HUES48 (cell line): ENCODE data around the gene ADIG.

Source experiments
- H3K27ac ChIP-seq: one replicate; pipeline ENCODE4 v1.7.0; 2013; ENCODE audit warnings: low read depth, low read length, inconsistent platforms
- H3K27me3 ChIP-seq: 2 replicates; pipeline ENCODE4 v1.6.1; 2013; ENCODE audit warnings: mild to moderate bottlenecking, low read length; ENCODE audit not compliant: control insufficient read depth, insufficient read depth
- H3K36me3 ChIP-seq: 2 replicates; pipeline ENCODE4 v1.6.1; 2013; ENCODE audit warnings: low read length; ENCODE audit not compliant: control insufficient read depth, insufficient read depth
- H3K4me1 ChIP-seq: 2 replicates; pipeline ENCODE4 v1.6.1; 2013; ENCODE audit warnings: mild to moderate bottlenecking, low read length; ENCODE audit not compliant: control insufficient read depth, insufficient read depth
- H3K4me3 ChIP-seq: 2 replicates; pipeline ENCODE4 v1.5.1; 2013; ENCODE audit warnings: mild to moderate bottlenecking, low read depth, low read length
- H3K9ac ChIP-seq: 2 replicates; pipeline ENCODE4 v1.6.1; 2013; ENCODE audit warnings: mild to moderate bottlenecking, low read depth, low read length, moderate library complexity
- H3K9me3 ChIP-seq: 2 replicates; pipeline ENCODE4 v1.6.1; 2013; ENCODE audit warnings: low read length; ENCODE audit not compliant: control insufficient read depth, insufficient read depth

Gene ADIG

DNA sequence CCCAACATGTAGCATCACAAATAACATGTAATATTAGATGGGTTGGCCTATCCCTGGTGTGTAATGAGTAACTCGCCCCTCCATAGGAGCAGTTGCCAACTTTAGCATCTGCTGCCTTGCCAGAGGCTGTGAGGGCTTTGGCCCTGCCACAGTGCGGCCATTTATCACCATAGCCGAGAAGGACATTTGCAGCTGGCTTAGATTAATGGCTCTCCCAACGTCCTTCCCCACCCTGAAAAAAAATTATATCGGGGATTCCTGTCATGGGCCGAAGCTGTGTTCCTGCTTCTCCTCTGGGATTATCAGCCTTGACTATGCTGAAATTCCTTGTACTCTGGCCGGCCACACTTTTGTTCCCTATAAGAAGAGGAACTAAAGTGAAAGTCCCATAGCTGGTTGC lies 7.6 kb upstream of the ADIG start:
- H3K4me3 ChIP-seq: no peak overlapping the region
- H3K9me3 ChIP-seq: no peaks in the 10 kb centered on the region
- H3K27me3 ChIP-seq: no peaks in the 10 kb centered on the region
- peaks cover 63% of the 10 kb centered on the region for H3K36me3 ChIP-seq
- H3K27ac ChIP-seq: no peak overlapping the region
- no peak overlapping the region for H3K9ac ChIP-seq
- H3K4me1 ChIP-seq: no peaks in the 10 kb centered on the region

DNA sequence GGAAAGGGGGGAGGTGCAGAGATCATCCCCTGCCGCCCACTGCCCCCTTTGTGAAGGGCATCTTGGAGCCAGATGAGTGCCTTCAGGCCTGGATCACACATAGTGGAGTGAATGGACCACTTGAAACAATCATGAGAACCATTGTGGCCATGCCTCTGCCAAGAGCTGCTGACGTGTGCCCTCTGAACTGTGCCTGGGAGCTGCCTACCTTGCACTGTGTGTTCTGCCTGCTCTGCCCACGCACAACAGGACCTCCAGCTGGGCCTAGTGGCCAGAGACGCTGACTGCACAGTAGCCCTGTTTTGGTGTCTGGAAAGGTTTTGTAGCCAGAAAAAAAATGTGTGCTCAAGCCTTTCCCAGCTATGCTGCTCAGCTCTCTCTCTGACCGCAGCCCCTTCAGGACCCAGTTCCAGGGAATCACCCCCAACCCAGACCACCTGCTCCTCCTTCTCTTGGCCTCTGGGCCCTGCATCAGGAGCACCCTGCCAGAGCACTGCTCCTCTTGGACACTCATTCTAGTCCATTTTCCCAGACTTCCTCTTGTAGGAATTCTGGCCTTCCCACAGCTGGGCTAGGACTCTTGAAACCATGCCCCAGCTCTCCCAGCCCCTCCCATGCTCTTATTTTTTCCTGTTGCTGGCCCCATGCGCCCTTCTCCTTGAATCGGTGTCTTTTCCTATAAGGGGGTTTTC lies 1.6 kb upstream of the ADIG start:
- Histone ChIP-seq H3K27ac (no peak overlapping the region), H3K27me3 (no peaks in the 10 kb centered on the region)

DNA sequence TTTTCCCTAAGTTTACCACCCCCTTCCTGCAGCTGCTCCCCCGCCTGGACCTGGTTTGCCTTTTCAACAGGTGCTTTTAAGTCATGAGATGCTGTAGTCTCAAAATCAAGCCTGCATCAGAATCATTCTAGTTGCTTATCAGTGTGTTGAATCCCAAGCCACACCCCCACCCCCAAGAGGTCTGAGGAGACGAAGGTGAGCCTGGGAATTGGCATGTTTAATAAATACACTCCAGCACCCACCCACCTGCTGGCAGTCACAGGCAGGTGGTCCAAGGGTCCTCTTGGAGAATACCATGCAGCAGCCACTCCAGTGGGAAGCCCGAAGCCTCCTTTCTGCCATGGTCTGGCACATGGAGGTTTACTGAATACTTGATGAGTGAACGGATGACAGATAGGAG lies 1.1 kb upstream of the ADIG start:
- Histone ChIP-seq H3K4me1 (no peaks in the 10 kb centered on the region; the same call in 1 of the 2 replicates), H3K27me3 (no peaks in the 10 kb centered on the region), H3K9ac (no peak overlapping the region), H3K27ac (no peak overlapping the region), H3K4me3 (no peak overlapping the region), H3K36me3 (peaks cover 16% of the 10 kb centered on the region), H3K9me3 (no peaks in the 10 kb centered on the region)

More for the DNA sequence above, 1.6 kb upstream of the ADIG start:
- Histone ChIP-seq H3K36me3 (peaks cover 22% of the 10 kb centered on the region), H3K4me3 (no peak overlapping the region), H3K9ac (no peak overlapping the region), H3K9me3 (no peaks in the 10 kb centered on the region), H3K4me1 (no peaks in the 10 kb centered on the region; the same call in 1 of the 2 replicates)

DNA sequence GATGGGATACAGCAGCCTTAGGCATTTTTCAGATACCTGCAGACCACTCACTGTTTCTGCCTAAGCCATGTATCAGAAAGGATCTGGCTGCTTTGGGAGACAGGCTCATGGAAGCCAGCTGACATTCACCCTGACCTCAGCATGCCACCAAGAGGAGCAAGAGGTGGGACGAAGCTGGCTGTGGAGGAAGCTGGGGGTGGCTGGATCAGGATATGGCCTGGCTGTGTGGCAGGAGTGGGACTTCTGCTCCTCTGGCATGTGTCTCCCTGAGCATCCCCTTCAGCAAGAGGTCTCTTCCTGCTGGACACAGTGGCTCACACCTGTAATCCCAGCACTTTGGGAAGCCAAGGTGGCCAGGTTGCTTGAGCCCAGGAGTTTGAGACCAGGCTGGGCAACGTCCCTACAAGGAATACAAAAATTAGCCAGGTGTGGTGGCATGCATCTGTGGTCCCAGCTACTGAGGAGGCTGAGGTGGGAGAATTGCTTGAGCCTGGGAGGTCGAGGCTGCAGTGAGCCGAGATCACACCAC lies 897 bp downstream of the ADIG start:
- Histone ChIP-seq H3K4me1 (no peaks in the 10 kb centered on the region; the same call in 1 of the 2 replicates), H3K9me3 (no peaks in the 10 kb centered on the region), H3K4me3 (no peak overlapping the region), H3K27me3 (no peaks in the 10 kb centered on the region), H3K36me3 (no peaks in the 10 kb centered on the region), H3K27ac (no peak overlapping the region), H3K9ac (no peak overlapping the region)

DNA sequence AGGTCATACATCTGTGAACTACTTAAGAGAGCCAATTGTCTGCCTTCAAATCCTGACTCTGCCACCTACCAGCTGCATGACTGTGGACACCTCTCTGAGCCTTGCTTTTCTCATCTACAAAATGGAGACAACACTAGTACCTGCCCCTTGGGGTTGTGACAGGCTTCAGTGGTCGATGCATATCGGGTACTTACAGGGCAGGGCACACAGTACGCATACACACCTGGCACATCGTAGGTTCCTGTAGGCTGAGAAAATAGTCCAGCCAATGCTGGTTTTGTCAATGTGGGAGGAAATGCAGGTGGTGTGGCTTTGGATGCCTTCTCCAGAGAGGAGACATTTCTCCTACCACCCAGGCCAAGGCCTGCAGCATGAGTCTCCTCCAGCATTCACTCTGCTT lies 2.3 kb downstream of the ADIG start:
- no peak overlapping the region for H3K27ac ChIP-seq
- H3K36me3 ChIP-seq: no peaks in the 10 kb centered on the region
- no peaks in the 10 kb centered on the region; the same call in 1 of the 2 replicates for H3K4me1 ChIP-seq
- H3K4me3 ChIP-seq: no peak overlapping the region
- no peaks in the 10 kb centered on the region for H3K9me3 ChIP-seq
- no peak overlapping the region for H3K9ac ChIP-seq
- H3K27me3 ChIP-seq: no peaks in the 10 kb centered on the region

DNA sequence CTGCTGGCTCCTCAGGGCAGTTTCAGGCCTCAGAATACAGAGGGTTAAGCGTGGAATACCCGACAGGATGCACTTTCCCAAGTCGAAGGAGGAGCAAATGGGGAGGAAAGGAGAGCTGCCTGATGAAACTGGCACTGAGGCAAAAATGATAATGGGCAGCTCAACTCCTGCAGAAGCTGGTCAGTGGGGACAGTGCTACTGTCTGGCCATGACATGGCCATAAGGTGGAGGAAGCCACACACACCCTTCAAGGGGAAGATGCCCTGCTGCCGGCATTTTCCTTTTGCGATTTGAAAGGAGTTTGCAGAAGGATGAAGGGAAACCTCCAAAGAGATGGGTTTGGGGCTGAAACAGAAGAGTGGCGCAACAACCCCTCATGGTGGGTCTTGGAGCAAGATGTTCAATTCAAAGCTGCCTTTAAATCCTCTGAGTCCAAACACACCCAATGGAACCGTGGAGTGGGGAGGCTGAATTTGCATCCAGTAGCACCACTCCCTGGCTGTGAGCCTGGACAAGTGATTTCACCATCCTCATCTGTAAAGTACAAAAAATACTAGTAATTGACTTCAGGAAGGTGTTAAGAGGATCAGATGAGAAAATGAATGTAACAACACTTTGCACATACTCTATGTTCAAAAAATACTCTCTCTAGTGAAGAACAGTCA lies 3.2 kb downstream of the ADIG start:
- Histone ChIP-seq H3K4me3 (no peak overlapping the region), H3K27me3 (no peaks in the 10 kb centered on the region), H3K9ac (no peak overlapping the region), H3K9me3 (no peaks in the 10 kb centered on the region), H3K36me3 (no peaks in the 10 kb centered on the region), H3K4me1 (no peaks in the 10 kb centered on the region; the same call in 1 of the 2 replicates), H3K27ac (no peak overlapping the region)

DNA sequence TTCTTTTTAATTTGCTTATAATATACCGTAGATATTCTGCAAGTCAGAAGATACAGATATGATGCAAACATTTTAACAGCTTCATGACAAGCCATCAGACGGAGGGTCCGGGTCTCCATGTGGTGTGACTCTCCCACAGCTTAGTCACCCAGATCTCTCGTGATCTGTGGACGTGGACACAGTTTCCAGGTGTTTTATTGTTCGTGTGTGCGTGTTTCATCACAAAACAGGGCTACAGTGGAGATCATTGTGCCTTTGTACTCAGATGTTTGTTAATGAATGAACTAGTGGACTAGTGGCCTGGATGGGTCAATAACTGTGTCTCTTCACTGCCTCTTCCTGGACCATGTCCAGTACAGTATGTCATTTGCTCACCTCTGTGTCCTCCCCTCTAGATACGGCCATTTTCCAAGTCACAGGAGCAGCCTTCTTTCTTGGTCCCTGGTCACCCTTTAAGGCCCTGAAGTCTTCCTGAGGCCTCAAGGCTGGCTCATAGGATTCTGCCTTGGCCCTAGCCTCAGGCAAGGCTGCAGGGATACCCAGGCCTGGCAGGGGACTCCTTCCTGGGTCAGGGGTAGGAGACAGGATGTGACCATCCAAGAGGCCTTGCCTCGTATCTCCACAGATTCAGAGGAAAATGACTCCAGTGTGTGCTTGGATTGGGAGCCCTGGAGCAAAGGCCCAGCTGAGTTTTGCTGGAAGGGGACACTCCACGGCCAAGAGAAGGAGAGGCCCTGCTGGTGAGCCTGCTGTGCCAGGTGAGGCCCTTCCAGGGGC lies 4.6 kb downstream of the ADIG start:
- Histone ChIP-seq H3K9ac (no peak overlapping the region), H3K36me3 (no peaks in the 10 kb centered on the region), H3K4me1 (peaks cover 3% of the 10 kb centered on the region; the same call in 1 of the 2 replicates), H3K9me3 (no peaks in the 10 kb centered on the region), H3K4me3 (no peak overlapping the region), H3K27ac (no peak overlapping the region), H3K27me3 (no peaks in the 10 kb centered on the region)

DNA sequence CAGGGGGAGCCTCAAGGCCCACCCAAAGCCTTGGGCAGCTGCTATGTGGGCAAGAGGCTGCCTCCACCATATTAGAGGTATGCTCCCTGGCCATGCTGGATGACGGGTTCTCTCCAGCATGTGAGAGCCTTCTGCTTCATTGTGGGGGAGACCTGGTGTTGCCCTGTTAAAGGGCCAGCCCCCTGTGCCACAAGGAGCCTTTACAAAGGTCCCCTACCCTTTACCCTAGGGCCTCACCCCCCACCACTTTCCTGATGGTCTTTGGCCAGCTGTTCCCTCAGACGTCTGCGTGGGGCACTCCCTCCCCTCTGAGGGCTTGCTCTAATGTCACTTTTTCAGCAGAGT lies 5.2 kb downstream of the ADIG start:
- no peak overlapping the region for H3K9ac ChIP-seq
- no peak overlapping the region for H3K27ac ChIP-seq
- no peak overlapping the region for H3K4me3 ChIP-seq
- H3K27me3 ChIP-seq: no peaks in the 10 kb centered on the region
- peaks cover 7% of the 10 kb centered on the region; the same call in 1 of the 2 replicates for H3K4me1 ChIP-seq
- H3K9me3 ChIP-seq: no peaks in the 10 kb centered on the region
- H3K36me3 ChIP-seq: no peaks in the 10 kb centered on the region

DNA sequence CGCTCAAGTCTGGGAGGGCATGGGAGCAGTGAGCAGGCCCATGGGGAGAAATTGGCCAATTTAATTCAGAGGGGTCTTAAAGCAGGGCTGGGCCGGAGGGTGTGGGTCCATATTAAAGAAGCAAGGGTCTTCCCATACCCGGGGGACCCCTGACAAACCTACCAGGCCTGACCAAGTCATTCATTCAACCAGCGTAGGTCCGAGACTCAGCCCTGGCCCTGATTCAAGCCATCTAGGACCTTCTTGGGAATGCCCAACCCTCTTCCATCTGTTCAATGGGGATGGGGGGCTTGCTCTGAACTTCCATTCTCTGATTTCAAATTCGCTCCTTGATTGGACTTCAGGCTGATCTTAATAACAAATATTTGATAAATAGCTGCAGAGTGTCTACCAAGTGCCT lies 7.3 kb downstream of the ADIG start:
- H3K27me3 ChIP-seq: no peaks in the 10 kb centered on the region
- no peaks in the 10 kb centered on the region for H3K9me3 ChIP-seq
- no peak overlapping the region for H3K4me3 ChIP-seq
- H3K36me3 ChIP-seq: no peaks in the 10 kb centered on the region
- peaks cover 14% of the 10 kb centered on the region for H3K4me1 ChIP-seq
- H3K9ac ChIP-seq: no peak overlapping the region
- H3K27ac ChIP-seq: no peak overlapping the region

DNA sequence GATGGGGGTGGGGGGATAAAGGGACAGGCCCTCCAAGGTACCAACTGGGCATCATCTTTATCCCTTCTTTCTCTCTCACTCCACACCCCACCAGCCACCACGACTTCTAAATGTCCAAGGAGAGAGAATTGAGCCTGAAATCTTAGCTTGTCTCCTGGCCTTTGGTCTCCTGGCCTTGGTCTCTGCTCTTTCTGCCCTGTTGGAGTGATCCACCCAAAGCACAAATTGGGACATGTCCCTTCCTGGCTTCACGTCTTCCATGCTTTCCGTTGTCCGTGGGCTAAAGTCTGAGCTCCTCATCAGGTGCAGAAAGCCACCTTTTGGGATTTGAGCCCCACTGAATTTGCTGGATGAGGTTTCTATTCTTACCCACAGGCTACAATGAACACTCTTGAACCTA lies 8.4 kb downstream of the ADIG start:
- no peak overlapping the region for H3K9ac ChIP-seq
- H3K27me3 ChIP-seq: no peaks in the 10 kb centered on the region

More for the DNA sequence above, 8.4 kb downstream of the ADIG start:
- Histone ChIP-seq H3K9me3 (no peaks in the 10 kb centered on the region), H3K4me1 (peaks cover 14% of the 10 kb centered on the region), H3K36me3 (no peaks in the 10 kb centered on the region), H3K27ac (no peak overlapping the region), H3K4me3 (no peak overlapping the region)
